HG02884 (cell line): ENCODE data around the gene INSYN1.

Experiments
- ATAC-seq: cut with Tn5 transposase; IDR thresholded peaks from one replicate; pipeline ENCODE4 v1.9.1; 2021; ENCODE audit warnings: mild to moderate bottlenecking, moderate library complexity; ENCODE audit not compliant: unreplicated experiment

The INSYN1 gene

DNA sequence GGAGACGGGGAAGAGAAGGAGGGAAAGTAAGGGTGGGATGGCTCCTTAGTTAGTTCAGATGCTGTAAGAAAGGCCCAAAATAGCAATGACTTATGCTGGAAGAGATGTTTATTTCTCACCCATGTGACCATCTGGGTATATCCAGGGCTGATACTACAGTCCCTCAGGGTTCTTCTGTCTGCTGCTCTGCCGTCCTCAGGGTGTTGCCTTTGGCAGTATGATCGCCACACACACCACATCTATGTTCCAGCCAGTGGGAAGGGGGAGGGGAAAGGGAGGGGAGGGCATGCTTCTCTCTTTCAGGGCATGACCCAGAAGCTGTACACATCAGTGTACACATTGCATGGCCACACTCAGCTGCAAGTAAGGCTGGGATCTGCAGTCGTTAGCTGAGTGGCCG is 58.7 kb downstream of the INSYN1 start:
- ATAC-seq: no peak

DNA sequence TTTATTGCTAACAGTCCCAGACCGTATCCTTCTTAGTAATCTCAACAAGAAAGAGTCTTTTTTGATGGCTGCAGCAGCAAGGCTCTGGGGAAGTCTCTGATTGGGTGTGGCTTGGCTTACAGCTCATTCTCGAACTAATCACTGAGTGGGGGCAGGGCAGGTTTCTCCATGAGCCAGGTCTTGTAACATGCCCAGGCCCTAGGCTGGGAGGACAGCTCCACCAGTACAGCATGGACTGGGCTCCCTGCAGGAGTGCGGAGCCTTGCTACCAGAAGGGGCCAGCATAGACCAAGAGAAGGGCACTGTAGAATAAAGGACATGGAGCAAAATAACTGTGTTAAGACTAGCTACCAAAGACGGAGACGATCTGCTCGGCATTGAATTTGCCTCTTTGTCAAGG is 61.8 kb downstream of the INSYN1 start:
- no peak for ATAC-seq

DNA sequence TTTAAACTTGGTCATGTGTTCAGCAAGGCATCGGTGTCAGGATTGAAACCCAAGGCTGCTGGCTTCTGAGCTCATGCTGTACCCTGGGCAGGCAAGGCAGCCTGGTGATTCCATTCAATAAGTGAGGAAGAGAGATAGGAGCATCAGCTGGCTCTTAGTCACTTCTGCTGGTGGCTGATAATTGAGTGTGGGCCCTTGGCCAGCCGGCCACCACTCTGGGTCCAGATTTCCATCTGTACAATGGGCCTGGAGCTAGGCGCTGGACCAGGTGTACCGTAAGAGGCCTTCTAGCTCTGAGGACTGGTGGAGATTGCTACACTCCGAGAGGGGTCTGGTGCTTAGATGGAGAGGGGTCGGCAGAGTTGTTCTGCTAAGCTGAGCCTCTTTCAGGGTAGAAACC is 64.7 kb downstream of the INSYN1 start:
- ATAC-seq: no peak

DNA sequence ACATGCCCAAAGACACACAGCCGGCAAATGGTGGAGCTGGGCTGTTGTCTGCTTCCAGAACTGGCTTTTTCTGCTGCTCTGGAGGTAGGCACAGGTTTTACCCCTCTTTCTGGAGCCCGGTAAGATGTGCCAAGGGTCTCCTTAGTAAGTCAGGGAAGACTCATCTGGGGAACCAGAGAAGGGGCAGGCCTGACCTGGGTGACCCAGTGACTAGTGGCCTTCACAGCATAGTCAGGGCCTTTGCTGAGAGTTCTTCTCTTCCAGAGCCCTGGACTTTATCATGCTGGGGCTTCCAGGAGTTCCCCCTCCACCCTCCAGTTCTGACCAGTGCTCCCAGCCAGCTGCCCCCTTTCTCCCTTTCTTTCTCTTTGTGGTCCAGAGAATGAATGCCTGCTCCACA is 65.8 kb downstream of the INSYN1 start:
- no peak for ATAC-seq

GRCh38 chr15:73686781-73687256 is 66.3 kb downstream of the INSYN1 start:
- ATAC-seq: no peak

DNA sequence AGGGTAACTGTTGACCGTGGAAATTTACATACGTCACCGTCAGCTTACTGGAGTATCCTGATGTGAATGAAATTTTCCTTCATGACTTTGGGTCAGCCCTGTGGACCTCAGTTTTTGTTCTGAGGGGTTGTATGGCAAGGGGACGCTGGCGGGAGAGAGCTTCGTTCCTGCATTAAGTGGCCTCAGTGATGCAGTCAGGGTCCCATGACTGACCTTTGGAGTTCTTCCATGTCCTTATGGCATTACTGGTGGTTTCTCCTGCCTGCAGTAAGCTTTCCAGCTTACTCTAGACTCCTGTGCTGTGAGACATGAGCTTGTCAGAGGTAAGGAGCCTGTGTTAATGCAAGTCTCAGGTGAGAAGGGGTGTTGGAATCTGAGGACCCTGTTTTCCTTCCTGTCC is 67.2 kb downstream of the INSYN1 start:
- no peak for ATAC-seq
